Measurements from ENCODE around the gene FCN2.

- no peak for TF ChIP-seq CTCF (IDR thresholded peaks at IDR 0.05)
- TF ChIP-seq POLR2A (IDR thresholded peaks at IDR 0.05) = no peak
These were observed 41.7 kb downstream of the FCN2 start for GRCh38 chr9:134922066-134922931.
